Ureter (tissue), 1 donor: ENCODE measurements around the gene FIGNL1. TPM values are rescaled to one million over a fixed set of nuclear protein-coding genes. Genes with fewer than 3 reads are reported as not detected.
"Not testable (repeated sequence)": the region's sequence is repeated elsewhere in the genome, so short reads cannot be mapped to it uniquely, and the experiment has no call there.

Experiments
- DNase-seq: peaks from one replicate; pipeline ENCODE4 v3.0.0-alpha.2; 2020; ENCODE audit warnings: low spot score
- total RNA-seq: library from RNA; stranded (reverse); gene quantifications from one replicate; pipeline ENCODE4 v1.2.4, GENCODE V29; 2023
- donor health status: DM: yes; HTN: yes; CAD: no.

FIGNL1 gene
- total RNA-seq, 1 donor from 2014 or later, result 8.8 TPM

DNA sequence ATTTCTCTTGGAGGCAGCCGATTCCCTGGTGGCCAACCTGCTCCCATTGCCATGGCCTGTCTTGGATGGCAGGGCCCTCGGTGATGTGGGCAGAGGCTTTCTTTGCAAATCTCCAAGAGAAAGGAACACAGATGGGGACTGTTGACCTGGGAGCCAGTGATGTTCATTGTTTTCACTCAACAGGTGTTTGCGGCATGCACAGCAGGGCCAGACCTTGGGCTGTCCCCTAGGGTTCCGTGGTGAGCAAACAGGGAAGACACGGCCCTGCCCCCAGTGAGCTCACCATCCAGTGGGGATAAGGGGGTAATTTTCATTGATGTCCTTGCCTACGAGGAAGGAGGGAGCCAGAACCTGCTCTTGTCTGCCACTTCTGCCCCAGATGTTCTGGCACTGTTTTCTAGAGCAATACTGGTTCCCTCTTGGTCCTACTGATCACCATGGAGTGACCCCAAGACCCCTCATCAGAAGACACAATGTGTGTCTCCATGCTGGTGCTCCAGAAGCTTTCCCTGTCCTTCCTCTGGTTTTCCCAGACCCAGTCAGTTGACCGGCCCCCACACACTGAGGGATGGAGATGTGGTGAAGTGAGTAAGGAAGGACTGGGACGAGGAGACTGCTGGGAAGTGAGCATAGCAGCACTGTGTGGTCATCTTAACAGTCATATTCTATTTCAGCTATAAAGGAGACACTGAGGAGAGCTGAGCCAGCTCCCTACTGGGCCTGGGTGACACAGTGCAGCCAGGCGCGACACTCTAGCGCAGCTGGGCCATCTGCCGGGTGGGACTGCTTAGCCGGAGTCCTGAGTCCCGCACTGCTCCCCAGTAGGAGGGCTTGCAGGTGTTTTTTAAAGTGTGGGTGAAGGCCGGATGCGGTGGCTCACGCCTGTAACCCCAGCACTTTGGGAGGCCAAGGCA lies 20.4 kb upstream of the FIGNL1 start:
- no peak for DNase-seq

DNA sequence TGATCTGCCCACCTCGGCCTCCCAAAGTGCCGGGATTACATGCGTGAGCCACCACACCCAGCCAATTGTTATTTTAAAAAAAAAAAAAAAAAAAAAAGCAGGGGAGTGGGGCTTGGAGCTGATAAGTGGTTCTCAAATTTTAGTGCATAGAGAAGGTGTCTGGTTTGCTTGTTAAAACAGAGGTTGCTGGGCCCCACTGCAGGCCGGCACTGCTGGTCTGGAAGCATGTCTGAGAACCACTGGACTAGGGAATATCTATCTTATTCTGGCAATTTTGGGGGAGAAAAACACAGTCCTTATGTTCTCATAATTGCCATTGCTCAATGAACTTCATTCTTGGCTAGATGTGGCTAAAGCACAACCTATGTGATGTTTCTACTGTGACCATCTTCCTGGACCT lies 19.0 kb upstream of the FIGNL1 start:
- no peak for DNase-seq

DNA sequence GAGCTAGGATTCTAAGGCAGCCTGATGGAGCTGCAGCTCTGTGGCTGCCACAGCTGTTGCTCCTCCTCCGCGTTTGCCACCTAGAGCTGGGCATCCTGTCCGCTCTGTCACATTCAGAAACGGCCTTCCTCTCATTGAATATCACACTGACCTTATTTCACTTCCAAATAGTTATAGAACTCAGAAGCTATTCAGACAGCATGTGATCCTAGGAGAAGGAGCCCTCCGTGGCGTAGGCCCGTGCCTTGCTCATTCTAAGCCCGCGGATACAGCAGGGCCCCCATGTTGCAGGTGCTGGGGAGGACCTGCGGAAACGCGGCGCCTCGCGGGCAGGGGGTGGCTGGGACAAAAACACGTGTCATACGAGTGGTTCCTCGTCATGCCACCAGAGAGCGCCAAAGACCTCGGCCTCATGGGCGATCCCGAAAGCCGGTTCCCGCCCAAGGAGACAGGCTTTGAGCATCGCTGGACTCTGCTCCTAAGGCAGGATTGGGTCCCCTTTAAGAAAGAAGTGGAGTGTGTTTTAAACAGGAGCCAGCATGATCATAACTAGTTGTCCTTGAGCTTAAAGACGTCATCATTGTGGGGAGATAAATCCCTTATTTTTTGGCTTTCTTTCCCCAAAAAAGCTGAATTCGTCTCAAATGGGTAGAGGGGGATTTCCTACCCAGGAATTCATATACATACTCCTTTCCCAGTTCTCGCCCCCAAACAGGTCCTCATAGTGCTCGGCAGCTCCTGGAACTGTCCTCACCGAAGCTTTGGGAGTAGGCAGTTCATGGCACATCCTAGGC lies 17.9 kb upstream of the FIGNL1 start:
- peak; percentile 85 for DNase-seq

DNA sequence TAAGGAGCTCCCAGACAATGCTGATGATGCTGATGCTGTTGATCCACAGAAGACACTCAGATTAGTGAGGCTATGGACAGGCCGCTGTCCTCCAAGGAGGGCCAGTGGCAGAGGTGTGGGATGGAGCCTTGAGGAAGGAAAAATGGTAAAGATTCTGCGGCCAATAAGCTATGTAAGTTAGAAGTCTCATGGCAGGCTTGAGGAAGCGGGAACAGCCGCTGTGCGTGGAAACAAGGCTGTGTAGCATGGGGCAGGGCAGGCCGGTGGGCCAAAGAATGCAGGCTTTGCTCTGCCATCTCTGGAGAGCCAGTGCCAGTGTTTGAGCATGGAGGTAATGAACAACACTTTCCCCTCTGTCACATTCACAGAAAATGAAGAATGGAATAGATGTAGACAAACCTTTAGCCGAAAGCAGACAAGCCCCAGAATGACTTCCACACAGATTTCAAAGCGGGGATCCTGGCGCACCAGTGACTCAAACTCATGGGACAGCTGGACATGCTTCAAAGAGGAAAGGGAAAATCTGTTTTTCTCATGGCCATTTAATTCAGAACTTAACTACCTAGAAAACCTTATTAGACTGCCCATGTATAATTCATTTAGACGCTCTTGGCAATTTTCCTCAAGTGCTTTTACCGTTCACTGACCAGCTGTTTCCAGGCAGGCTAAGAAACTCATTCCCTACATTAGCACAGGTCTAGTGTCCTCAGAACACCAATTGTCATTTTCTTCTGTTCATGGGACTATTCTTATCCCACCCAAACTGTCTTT lies 16.9 kb upstream of the FIGNL1 start:
- DNase-seq, result no peak

DNA sequence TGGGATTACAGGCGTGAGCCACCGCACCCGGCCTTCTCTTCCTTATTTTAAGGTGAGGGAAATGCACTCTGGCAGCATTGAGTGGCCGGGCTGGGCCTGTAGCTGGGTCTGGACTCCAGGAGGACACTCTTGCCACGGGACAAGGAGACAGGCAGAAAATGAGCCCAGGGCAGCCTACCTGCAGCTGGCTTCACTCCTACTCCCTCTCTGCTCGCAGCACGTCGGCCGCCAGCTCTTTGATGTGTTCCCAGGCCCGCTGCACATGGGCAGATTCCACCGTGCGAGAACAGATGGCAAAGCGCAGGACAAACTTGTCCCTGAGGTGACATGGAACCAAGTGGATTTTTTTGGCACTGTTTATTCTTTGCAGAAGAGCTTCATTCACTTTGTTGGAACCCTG lies 12.9 kb upstream of the FIGNL1 start:
- no peak for DNase-seq

GRCh38 chr7:50462361-50462760 lies 12.2 kb upstream of the FIGNL1 start:
- no peak for DNase-seq

GRCh38 chr7:50461695-50462094 lies 11.5 kb upstream of the FIGNL1 start:
- DNase-seq, result no peak

DNA sequence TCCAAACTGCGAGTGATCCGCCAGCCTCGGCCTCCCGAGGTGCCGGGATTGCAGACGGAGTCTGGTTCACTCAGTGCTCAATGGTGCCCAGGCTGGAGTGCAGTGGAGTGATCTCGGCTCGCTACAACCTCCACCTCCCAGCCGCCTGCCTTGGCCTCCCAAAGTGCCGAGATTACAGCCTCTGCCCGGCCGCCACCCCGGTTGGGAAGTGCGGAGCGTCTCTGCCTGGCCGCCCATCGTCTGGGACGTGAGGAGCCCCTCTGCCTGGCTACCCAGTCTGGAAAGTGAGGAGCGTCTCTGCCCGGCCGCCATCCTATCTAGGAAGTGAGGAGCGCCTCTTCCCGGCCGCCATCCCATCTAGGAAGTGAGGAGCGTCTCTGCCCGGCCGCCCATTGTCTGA lies 9.0 kb upstream of the FIGNL1 start:
- not testable (repeated sequence) for DNase-seq

- DNase-seq, result not testable (repeated sequence)
Observed at GRCh38 chr7:50458651-50459050, 8.5 kb upstream of the FIGNL1 start.

DNA sequence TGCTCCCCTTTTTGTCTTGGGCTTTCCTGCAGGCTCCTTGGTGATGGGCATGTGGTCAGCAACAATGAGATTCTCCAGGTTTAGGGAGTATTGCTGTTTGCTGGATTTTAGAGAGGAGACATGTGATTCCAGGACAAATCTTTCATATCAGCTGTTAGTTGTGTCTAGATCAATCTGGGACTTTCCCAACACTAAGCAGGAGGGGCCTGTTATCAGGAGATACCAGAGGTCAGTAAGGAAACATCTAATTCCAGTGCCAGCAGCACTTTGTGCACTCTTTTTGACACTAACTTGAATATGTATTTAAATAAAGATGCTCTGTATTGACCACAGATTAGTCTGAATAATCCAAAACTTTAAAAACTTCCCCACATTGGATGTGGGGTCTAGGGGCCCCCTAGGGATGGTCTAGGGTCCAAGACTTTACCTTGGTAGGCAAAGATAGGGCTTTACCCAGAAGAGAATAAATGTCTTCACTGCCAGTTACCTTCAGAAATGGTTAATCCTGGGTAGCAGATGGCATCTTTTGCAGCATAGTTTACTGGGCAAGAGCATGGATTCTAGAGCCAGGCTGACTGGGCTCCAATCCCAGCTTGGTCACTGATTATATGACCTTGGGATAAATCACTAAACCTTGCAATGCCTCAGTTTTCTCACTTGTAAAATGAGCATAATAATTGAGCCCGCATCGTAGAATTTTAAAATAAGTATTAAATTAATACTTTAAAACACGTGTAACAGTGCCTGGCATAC lies 6.4 kb upstream of the FIGNL1 start:
- no peak for DNase-seq

DNA sequence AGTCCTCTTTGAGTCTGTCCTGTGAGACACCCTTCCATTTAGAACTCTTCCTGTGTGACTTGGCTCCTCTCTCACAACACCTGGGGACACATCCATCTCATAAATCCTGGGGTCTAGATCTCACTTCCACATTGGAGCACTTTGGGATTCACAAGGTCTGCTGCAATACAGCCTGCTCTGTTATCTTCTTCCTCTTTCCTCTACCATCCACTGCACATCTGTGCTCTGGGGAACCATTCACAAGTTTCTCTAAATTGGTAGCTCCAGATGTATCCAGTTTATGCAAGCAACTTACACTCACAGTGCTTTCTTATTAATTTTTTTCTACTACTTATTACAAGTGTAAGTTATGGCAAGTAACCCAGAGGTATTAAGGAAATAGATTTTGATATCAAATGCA lies 5.5 kb upstream of the FIGNL1 start:
- no peak for DNase-seq

DNA sequence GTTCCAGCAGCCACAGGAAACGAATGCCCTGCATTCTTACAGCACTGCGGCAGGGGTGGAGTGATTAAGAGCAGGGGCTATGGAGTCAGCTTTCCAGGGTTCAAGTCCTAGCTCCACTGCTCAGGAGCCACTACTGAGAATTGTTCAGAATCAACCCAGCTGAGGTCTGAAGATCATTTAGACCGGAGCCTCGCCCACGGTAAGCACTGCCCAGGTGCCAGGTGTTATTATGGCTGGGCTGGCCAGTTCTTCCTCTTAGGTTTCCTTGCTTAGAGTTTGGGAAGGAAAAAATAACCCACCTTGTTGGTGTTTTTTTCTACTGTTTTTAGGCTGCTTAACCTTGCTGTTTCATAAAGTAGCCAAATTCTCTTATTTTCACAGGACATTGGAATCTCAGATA lies 4.8 kb upstream of the FIGNL1 start:
- DNase-seq, result no peak

DNA sequence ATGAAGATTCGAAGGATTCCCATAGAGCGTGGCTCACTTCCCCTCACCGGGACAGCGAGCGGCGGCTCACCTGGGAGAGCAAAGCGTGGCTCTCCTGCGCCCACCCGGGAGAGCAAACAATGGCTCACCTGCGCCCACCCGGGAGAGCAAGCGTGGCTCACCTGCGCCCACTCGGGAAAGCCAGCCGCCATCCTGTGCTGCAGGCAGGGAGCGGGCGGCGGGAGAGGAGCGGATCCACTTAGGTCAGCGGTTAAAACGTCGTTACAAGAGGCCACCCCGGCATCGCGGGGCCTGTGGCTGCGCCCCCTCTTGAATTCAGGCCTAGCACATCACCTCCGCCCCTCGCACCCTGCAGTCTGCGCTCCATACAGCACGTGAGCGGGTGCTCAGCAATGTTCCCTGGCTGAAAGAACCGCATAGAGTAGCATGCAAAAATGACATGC lies 461 bp upstream of the FIGNL1 start:
- DNase-seq, result no peak

DNA sequence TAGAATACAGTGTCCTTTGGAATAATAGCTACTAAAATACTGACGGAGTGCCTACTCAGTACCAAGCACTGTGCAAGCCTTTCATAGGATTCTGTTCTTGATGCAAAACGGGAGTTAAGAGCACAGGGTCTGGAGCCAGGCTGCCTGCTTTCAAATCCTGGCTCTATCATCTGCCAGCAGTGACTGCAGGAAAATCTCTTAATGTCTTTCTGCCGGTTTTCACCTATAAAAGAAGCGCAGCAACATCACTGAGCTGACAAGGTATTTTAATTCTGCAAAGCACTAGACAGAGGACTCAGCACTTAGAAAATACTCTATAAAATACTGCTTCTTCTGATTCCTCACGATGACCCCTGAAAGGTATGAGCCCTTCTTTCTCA lies 659 bp downstream of the FIGNL1 start:
- no peak for DNase-seq

DNA sequence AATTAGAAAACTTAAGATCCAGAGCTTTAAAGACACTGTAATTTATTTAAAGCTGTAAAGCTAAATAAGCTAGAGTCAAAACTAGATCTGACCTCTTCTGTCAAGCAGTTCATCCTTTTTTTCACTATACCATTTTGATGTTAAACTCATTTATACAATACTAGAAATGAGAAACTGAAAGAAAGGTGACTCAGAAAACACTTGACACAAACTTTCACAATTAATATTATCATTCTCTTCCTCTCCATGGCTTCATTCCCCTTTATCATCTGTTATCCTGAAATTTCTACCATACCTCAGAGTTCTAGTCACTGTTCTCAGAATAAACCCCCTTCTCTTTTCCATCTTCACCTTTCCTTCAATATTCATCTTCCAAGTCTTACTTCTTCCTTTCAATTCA lies 1.3 kb downstream of the FIGNL1 start:
- DNase-seq, result no peak

GRCh38 chr7:50446542-50446960 lies 3.6 kb downstream of the FIGNL1 start:
- DNase-seq, result no peak

DNA sequence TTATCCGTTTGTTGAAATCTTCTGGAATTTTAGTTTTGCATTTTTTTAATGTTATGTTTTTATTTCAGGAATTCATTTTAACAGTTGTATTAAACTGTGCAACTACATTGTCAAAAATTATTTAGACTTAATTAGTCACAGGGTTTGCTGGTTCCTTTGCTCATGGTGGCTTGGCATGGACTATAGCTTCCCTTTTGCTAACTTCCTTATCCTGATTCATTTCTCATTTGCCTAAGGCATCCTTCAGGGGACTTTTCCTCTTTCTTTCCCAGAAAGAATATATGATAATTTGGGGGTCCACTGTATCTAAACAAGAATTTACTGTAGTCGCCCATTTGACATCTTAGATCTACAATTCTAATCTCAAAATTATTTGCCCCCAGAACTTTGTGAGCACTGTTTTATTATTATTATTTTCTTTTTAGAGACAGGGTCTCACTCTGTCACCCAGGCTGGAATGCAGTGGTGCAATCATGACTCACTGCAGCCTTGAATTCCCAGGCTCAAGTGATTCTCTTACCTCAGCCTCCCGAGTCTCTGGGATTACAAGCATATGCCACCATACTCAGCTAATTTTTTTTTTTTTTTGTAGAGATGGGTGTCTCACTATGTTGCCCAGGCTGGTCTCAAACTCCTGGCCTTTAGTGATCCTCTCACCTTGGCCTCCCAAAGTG lies 13.9 kb downstream of the FIGNL1 start:
- DNase-seq, result no peak

DNA sequence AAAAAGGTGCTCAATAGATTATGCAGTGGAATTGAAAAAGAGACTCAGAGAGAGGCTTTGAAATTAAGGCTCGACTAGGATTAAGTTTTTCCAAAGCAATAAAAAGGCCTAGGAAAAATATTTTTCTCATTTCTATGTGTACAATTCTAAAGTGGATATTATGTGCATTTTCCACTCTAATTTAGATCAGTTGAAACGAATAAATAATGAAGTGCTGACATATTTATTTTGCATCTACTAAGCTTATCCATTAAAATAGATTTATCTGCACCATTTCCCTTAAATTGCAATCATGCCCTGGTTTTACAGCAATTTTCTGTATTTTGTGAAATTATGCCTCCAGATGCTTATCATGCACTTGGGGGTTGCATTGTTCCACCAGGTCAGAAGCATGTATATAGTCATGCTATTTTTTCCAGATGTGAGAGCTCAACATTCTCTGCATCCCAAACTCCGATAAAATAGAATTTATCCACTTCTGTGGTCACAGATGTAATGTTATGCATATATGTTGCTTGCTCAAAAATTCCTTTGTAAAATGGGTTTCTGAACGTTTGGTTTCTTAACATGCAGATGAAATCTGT lies 18.3 kb downstream of the FIGNL1 start:
- DNase-seq, result no peak

- no peak for DNase-seq
Observed at GRCh38 chr7:50431316-50431715, 18.8 kb downstream of the FIGNL1 start.

- DNase-seq, result no peak
Observed at GRCh38 chr7:50428911-50429310, 21.2 kb downstream of the FIGNL1 start.
